Endothelial cell of umbilical vein (primary cell): ENCODE measurements around the gene TUBGCP2. TPM values are rescaled to one million over a fixed set of nuclear protein-coding genes. Genes with fewer than 3 reads are reported as not detected.

Experiments
- Bru-seq: library from RNA; stranded (reverse); fragments of 400-500 nt; gene quantifications from one replicate; lab custom pipeline; 2021; lab: Mats Ljungman, UMichigan
- BruChase-seq, 2 experiments: library from RNA; stranded (reverse); fragments of 400-500 nt; gene quantifications; one replicate each; lab custom pipeline; 2021; lab: Mats Ljungman, UMichigan
- BruUV-seq: library from RNA; stranded (reverse); fragments of 400-500 nt; replicated peaks from 2 replicates; lab custom pipeline; 2021; lab: Mats Ljungman, UMichigan
- CTCF ChIA-PET: fragments of 300-600, 350-600 bp; sonication (Branson Sonifier 250); formaldehyde crosslinking; loops from one replicate; lab custom pipeline; 2021; ENCODE audit warnings: antibody characterized with exemption, inconsistent platforms; lab: Charles Lee
- POLR2A ChIA-PET: fragments of 300-600, 350-600 bp; sonication (Branson Sonifier 250); formaldehyde crosslinking; loops from one replicate; lab custom pipeline; 2021; ENCODE audit warnings: antibody characterized with exemption, inconsistent platforms; lab: Charles Lee
- DNase-seq: peaks from one replicate; pipeline ENCODE4 v3.0.0-alpha.2; 2011; ENCODE audit warnings: low read depth, low spot score
- FAIRE-seq: peaks from 2 replicates; lab custom pipeline; 2011; peaks lifted over from hg19 to GRCh38; lab: Jason Lieb, UNC
- H2AFZ ChIP-seq: 2 replicates; pipeline ENCODE4 v1.6.0; 2012; ENCODE audit warnings: low read depth, low read length, control low read depth, inconsistent platforms
- H3K27ac ChIP-seq: 2 replicates; pipeline ENCODE4 v1.5.1; 2011; ENCODE audit warnings: low read depth, mild to moderate bottlenecking, control low read depth, low read length, moderate library complexity; ENCODE audit not compliant: insufficient read depth
- H3K27me3 ChIP-seq, 2 experiments: 2 replicates each; pipeline versions ENCODE4 v1.6.0 to v1.6.1; 2011; ENCODE audit warnings: low read length in 2 of 2, mixed read lengths in 1 of 2; ENCODE audit not compliant: control insufficient read depth in 2 of 2, insufficient read depth in 2 of 2
- H3K36me3 ChIP-seq, 2 experiments: 2 replicates in 1 of 2; 3 replicates in 1 of 2; pipeline ENCODE4 v1.5.1; 2011; ENCODE audit warnings: low read length in 2 of 2, mild to moderate bottlenecking in 1 of 2, moderate library complexity in 1 of 2; ENCODE audit not compliant: control insufficient read depth in 2 of 2, insufficient read depth in 2 of 2; ENCODE audit errors: extremely low read depth in 1 of 2
- H3K4me1 ChIP-seq: 3 replicates; pipeline ENCODE4 v1.5.1; 2011; ENCODE audit warnings: mild to moderate bottlenecking, low read length; ENCODE audit not compliant: control insufficient read depth, insufficient read depth; ENCODE audit errors: extremely low read depth
- H3K4me2 ChIP-seq: 2 replicates; pipeline ENCODE4 v1.6.1; 2011; ENCODE audit warnings: low read length, control low read depth, mixed read lengths; ENCODE audit not compliant: insufficient read depth
- H3K4me3 ChIP-seq, 3 experiments: fragments of 200-600 bp in 1 of 3; sonication (generic), shearing (Covaris generic) in 1 of 3; replicated peaks in 1 of 3; 2 replicates each; pipeline ENCODE4 v1.5.1; 2011 to 2016; ENCODE audit warnings: control low read depth in 3 of 3, low read length in 3 of 3, mild to moderate bottlenecking in 2 of 3, inconsistent platforms in 1 of 3, low read depth in 1 of 3, moderate library complexity in 1 of 3; ENCODE audit not compliant: insufficient read depth in 1 of 3
- H3K79me2 ChIP-seq: 2 replicates; pipeline ENCODE4 v1.6.0; 2012; ENCODE audit warnings: low read length, inconsistent platforms; ENCODE audit not compliant: control insufficient read depth, insufficient read depth
- H3K9ac ChIP-seq: replicated peaks from 2 replicates; pipeline ENCODE3; 2011; ENCODE audit warnings: low read length, control low read depth; ENCODE audit not compliant: insufficient read depth; ENCODE audit errors: extremely low read depth
- H3K9me1 ChIP-seq: replicated peaks from 3 replicates; pipeline ENCODE4 v1.6.0; 2011; ENCODE audit warnings: mild to moderate bottlenecking, low read length; ENCODE audit not compliant: control insufficient read depth, insufficient read depth; ENCODE audit errors: extremely low read depth
- H3K9me3 ChIP-seq: replicated peaks from 2 replicates; pipeline ENCODE4 v1.5.1; 2012; ENCODE audit warnings: low read length, inconsistent platforms; ENCODE audit not compliant: control insufficient read depth, insufficient read depth
- H4K20me1 ChIP-seq: replicated peaks from 2 replicates; pipeline ENCODE3; 2011; ENCODE audit warnings: mild to moderate bottlenecking, low read length; ENCODE audit not compliant: control insufficient read depth, insufficient read depth; ENCODE audit errors: extremely low read depth
- EZH2 ChIP-seq: IDR thresholded peaks from 2 replicates; pipeline ENCODE4 v1.6.1; 2012; ENCODE audit warnings: borderline replicate concordance, low read depth, mild to moderate bottlenecking, moderate library complexity, low read length, inconsistent platforms; ENCODE audit not compliant: severe bottlenecking
- FOS ChIP-seq: IDR thresholded peaks from 2 replicates; pipeline ENCODE4 v1.6.1; 2011; ENCODE audit warnings: mild to moderate bottlenecking, low read length, moderate library complexity, borderline replicate concordance; ENCODE audit not compliant: insufficient read depth
- GATA2 ChIP-seq: IDR thresholded peaks from 2 replicates; pipeline ENCODE4 v1.7.0; 2011; ENCODE audit warnings: low read depth, mild to moderate bottlenecking, moderate library complexity, mixed read lengths, low read length; ENCODE audit not compliant: insufficient read length, insufficient read depth
- JUN ChIP-seq: IDR thresholded peaks from 2 replicates; pipeline ENCODE4 v1.6.1; 2011; ENCODE audit warnings: borderline replicate concordance, low read depth; ENCODE audit not compliant: insufficient read length, insufficient read depth
- MYC ChIP-seq: IDR thresholded peaks from one replicate; pipeline ENCODE4 v1.6.1; 2011; ENCODE audit warnings: mild to moderate bottlenecking, low read depth, low read length
- POLR2A ChIP-seq: IDR thresholded peaks from 2 replicates; pipeline ENCODE4 v1.6.1; 2012; ENCODE audit warnings: low read depth, mild to moderate bottlenecking, control low read depth, low read length
- POLR2AphosphoS5 ChIP-seq: IDR thresholded peaks from 2 replicates; pipeline ENCODE4 v1.6.1; 2012; ENCODE audit warnings: low read depth, mild to moderate bottlenecking, control low read depth, low read length, moderate library complexity; ENCODE audit not compliant: insufficient read depth
- dilution Hi-C: fragments of 300-500 bp; cut with MboI; formaldehyde crosslinking; loops from one replicate; pipeline ENCODE4 v1.15.0; 2019; ENCODE audit warnings: low sequenced_read_pairs; ENCODE audit not compliant: extremely low pct_ligation_motif_present
- intact Hi-C: fragments of 100-400 bp; cut with micrococcal nuclease; formaldehyde crosslinking; loops from one replicate; pipeline ENCODE4 v1.10.0; 2022
- long read RNA-seq: library from polyadenylated mRNA; stranded (forward); transcript quantifications from one replicate; pipeline ENCODE4 v2.0.0, GENCODE V29; 2021
- polyA minus RNA-seq, 3 experiments: library from RNA; depleted of rRNA, polyadenylated mRNA; stranded (reverse); fragments of >200 nt; gene quantifications; 1 replicate in 1 of 3; 2 replicates in 2 of 3; pipeline ENCODE4 v1.2.3, GENCODE V29; 2011
- polyA plus RNA-seq, 4 experiments: library from polyadenylated mRNA; depleted of rRNA in 3 of 4; stranded (reverse) in 3 of 4; unstranded in 1 of 4; fragments of >200 nt; gene quantifications; 2 replicates each; pipeline versions ENCODE4 v1.2.1 to v1.2.3, GENCODE V29; 2011 to 2012; ENCODE audit warnings: missing spikeins in 1 of 4
- total RNA-seq: library from RNA; stranded (reverse); gene quantifications from 2 replicates; pipeline ENCODE4 v1.2.3, GENCODE V29; 2021
- TF ChIP-seq, protein P1 (sequence below), 2 donors: IDR thresholded peaks; 1 replicate in 1 of 2; 2 replicates in 1 of 2; pipeline ENCODE4 v1.5.1; 2011; ENCODE audit warnings: low read length in 2 of 2, mild to moderate bottlenecking in 2 of 2, moderate library complexity in 2 of 2, control low read depth in 1 of 2, inconsistent platforms in 1 of 2, low read depth in 1 of 2; ENCODE audit not compliant: insufficient read depth in 1 of 2; ENCODE audit errors: extremely low read depth in 1 of 2
- TF ChIP-seq, protein P2 (sequence below): IDR thresholded peaks from 2 replicates; pipeline ENCODE4 v1.6.1; 2011; ENCODE audit not compliant: insufficient read depth, insufficient read length

TUBGCP2 gene, protein sequence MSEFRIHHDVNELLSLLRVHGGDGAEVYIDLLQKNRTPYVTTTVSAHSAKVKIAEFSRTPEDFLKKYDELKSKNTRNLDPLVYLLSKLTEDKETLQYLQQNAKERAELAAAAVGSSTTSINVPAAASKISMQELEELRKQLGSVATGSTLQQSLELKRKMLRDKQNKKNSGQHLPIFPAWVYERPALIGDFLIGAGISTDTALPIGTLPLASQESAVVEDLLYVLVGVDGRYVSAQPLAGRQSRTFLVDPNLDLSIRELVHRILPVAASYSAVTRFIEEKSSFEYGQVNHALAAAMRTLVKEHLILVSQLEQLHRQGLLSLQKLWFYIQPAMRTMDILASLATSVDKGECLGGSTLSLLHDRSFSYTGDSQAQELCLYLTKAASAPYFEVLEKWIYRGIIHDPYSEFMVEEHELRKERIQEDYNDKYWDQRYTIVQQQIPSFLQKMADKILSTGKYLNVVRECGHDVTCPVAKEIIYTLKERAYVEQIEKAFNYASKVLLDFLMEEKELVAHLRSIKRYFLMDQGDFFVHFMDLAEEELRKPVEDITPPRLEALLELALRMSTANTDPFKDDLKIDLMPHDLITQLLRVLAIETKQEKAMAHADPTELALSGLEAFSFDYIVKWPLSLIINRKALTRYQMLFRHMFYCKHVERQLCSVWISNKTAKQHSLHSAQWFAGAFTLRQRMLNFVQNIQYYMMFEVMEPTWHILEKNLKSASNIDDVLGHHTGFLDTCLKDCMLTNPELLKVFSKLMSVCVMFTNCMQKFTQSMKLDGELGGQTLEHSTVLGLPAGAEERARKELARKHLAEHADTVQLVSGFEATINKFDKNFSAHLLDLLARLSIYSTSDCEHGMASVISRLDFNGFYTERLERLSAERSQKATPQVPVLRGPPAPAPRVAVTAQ
- 48.8 and 53.1 TPM in 2 replicates for total RNA-seq
- 37.1 and 45.6 TPM in 2 replicates for polyA plus RNA-seq
- 32.5 and 35.4 TPM in 2 replicates for polyA plus RNA-seq (2011; cell fraction: cytosol; rRNA removed)
- polyA plus RNA-seq (2011; cell fraction: nucleus; rRNA removed) = 60.6 and 64.5 TPM in 2 replicates
- polyA plus RNA-seq (2012) = 40.4 and 47.6 TPM in 2 replicates
- 37.1 and 47.7 TPM in 2 replicates for polyA minus RNA-seq
- 35.3 TPM for polyA minus RNA-seq (2011; cell fraction: cytosol; rRNA and poly(A)+ RNA removed)
- polyA minus RNA-seq (2011; cell fraction: nucleus; rRNA and poly(A)+ RNA removed) = 31.0 and 41.8 TPM in 2 replicates
- percentile 61 among the genes with signal in this experiment for Bru-seq, nascent RNA
- BruChase-seq, experiment 1, labeled RNA remaining after a 6-hour chase = percentile 74 among the genes with signal in this experiment
- BruChase-seq, experiment 2, labeled RNA remaining after a 2-hour chase = percentile 69 among the genes with signal in this experiment
- long read RNA-seq, full-length matches to known transcripts = 62 of 108 reads
- long read RNA-seq, partial matches to known transcripts = 28 of 108 reads
- long read RNA-seq, other reads (novel, unspliced or antisense) = 18 of 108 reads

DNA sequence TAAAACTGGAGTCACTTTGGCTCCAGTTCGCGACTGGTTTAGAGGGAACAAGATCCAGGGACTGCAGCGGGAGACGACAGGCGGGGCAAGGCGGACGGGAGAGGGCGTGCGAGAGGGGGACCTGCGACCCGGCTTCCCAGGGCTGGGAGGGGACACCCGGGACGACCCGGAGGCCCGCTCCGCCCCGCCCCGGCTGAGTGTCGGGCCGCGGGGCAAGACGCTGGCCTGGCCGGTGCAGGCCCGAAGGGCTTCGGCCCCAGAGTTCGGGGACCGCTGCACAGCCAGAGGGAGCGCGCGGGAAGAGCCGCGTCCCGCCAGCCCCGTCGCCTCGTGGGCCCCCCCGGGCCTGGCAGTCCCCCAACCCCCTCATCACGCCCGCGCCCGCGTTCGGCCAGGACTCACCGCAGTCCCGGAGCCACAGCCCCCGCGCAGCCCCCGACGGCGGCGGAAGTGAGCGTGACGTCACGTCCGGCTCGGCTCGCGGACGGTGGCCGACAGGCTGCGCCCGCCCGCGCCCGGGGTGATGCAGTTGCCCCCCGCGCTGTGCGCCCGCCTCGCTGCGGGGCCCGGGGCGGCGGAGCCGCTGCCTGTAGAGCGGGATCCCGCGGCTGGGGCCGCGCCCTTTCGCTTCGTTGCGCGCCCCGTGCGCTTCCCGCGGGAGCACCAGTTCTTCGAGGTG is at the start of gene TUBGCP2, which contains the start of gene ZNF511:
Gene TUBGCP2 (minus strand): TSS at position 452 of the 679 bp plus-strand sequence. CDS start 5,931 bp downstream, outside the sequence.
Gene ZNF511 (plus strand): TSS at position 494 of the 679 bp plus-strand sequence. CDS start 30 bp downstream, at position 524.
- Histone ChIP-seq H3K4me1 (peaks cover 7% of the 10 kb centered on the region), H3K9me1 (no peaks in the 10 kb centered on the region), H3K36me3 (peaks cover 5% of the 10 kb centered on the region in 2 experiments), H3K27ac (peak within 1 kb of the TSS; percentile 87), H3K9me3 (no peaks in the 10 kb centered on the region), H4K20me1 (no peaks in the 10 kb centered on the region), H2AFZ (peak within 1 kb of the TSS; percentile 85), H3K4me3 (peak within 1 kb of the TSS; percentile 55 to 78 (median 75)), H3K79me2 (peaks cover 35% of the 10 kb centered on the region), H3K9ac (peak within 1 kb of the TSS; percentile 95), H3K4me2 (peak within 1 kb of the TSS; percentile 81), H3K27me3 (no peaks in the 10 kb centered on the region)
- CTCF ChIA-PET = interaction anchor here (0.7 to 1.3 kb wide), 10 partner anchors 9 to 642 kb away, joined by 3 to 9 read pairs (median 4); no protein-coding TSS in a partner anchor
- FAIRE-seq = no peak
- POLR2A ChIA-PET = no interaction called here
- TF ChIP-seq, protein P1, sequence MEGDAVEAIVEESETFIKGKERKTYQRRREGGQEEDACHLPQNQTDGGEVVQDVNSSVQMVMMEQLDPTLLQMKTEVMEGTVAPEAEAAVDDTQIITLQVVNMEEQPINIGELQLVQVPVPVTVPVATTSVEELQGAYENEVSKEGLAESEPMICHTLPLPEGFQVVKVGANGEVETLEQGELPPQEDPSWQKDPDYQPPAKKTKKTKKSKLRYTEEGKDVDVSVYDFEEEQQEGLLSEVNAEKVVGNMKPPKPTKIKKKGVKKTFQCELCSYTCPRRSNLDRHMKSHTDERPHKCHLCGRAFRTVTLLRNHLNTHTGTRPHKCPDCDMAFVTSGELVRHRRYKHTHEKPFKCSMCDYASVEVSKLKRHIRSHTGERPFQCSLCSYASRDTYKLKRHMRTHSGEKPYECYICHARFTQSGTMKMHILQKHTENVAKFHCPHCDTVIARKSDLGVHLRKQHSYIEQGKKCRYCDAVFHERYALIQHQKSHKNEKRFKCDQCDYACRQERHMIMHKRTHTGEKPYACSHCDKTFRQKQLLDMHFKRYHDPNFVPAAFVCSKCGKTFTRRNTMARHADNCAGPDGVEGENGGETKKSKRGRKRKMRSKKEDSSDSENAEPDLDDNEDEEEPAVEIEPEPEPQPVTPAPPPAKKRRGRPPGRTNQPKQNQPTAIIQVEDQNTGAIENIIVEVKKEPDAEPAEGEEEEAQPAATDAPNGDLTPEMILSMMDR (IDR thresholded peaks at IDR 0.05; ENCODE audit: extremely low read depth in 1 of 2, insufficient read depth in 1 of 2, low read depth in 1 of 2, low read length in 2 of 2) = peak in 1 of 2 donors; percentile 21
- TF ChIP-seq, protein P2, sequence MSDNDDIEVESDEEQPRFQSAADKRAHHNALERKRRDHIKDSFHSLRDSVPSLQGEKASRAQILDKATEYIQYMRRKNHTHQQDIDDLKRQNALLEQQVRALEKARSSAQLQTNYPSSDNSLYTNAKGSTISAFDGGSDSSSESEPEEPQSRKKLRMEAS = no peak
- TF ChIP-seq EZH2 (no peak), MYC (no peak), JUN (no peak), POLR2A (peak; percentile 58), GATA2 (no peak), FOS (no peak), POLR2AphosphoS5 (peak; percentile 65)
- intact Hi-C loops (loop anchor here (1.0 to 10.0 kb wide), 4 partner anchors 16 to 644 kb away; partner anchors contain the start of genes ECHS1 and MTG1), dilution Hi-C loops (no loop called here)
- peak; percentile 86 for DNase-seq
- TSS peak; percentile 44 for BruUV-seq
